K562 (cell line): Measurements from ENCODE around the gene LIPE.

ENCODE experiments used
- CBX5 ChIP-seq: IDR thresholded peaks from 2 replicates; pipeline ENCODE4 v1.6.1; 2014; ENCODE audit warnings: low read depth, borderline replicate concordance
- DNMT1 ChIP-seq: fragments of 450-650 bp; IDR thresholded peaks from 2 replicates; pipeline ENCODE4 v1.6.1; 2016; ENCODE audit warnings: antibody characterized with exemption, mild to moderate bottlenecking
- SIN3B ChIP-seq: fragments of 450-650 bp; IDR thresholded peaks from 2 replicates; pipeline ENCODE4 v1.6.1; 2017; ENCODE audit warnings: low read depth, mild to moderate bottlenecking, moderate library complexity
- TF ChIP-seq, protein P1 (sequence below): IDR thresholded peaks from 2 replicates; pipeline ENCODE4 v1.6.1; 2011; ENCODE audit warnings: borderline replicate concordance, low read depth, mild to moderate bottlenecking, moderate library complexity, low read length; ENCODE audit not compliant: insufficient read depth, poor library complexity, severe bottlenecking
- TF ChIP-seq, protein P2 (sequence below): sonication (generic); formaldehyde crosslinking; IDR thresholded peaks from 2 replicates; pipeline ENCODE4 v1.8.0; 2022; ENCODE audit warnings: mild to moderate bottlenecking, low read depth, missing genetic modification reagents

DNA sequence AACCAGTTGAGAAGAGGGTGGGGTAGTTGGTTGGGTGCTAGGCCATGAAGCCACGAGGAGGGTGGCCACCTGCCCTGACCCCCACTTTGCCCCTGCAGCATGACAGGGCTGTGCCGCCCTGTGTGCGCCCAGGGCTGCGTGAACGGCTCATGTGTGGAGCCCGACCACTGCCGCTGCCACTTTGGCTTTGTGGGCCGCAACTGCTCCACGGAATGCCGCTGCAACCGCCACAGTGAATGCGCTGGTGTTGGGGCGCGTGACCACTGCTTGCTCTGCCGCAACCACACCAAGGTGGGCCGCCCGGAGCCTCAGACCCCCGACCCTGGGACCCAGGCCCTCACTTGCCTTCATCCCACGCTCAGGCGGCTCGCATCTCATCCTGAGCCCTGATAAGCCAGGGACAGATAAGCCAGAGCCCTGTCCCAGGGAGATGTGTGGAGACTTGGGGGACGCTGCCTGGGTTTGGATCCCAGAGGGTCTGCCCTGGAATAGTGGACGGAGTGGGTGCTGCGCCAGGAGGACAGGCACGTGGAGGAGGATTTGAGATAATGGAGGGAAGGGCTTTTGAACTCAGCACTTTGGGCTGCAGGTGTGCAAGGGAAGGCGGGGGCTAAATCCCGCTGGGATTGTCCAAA is 57.6 kb downstream of the LIPE start:
- TF ChIP-seq DNMT1 (no peak), SIN3B (no peak), CBX5 (no peak)
- TF ChIP-seq, protein P1, sequence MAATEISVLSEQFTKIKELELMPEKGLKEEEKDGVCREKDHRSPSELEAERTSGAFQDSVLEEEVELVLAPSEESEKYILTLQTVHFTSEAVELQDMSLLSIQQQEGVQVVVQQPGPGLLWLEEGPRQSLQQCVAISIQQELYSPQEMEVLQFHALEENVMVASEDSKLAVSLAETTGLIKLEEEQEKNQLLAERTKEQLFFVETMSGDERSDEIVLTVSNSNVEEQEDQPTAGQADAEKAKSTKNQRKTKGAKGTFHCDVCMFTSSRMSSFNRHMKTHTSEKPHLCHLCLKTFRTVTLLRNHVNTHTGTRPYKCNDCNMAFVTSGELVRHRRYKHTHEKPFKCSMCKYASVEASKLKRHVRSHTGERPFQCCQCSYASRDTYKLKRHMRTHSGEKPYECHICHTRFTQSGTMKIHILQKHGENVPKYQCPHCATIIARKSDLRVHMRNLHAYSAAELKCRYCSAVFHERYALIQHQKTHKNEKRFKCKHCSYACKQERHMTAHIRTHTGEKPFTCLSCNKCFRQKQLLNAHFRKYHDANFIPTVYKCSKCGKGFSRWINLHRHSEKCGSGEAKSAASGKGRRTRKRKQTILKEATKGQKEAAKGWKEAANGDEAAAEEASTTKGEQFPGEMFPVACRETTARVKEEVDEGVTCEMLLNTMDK: no peak
- TF ChIP-seq, protein P2, sequence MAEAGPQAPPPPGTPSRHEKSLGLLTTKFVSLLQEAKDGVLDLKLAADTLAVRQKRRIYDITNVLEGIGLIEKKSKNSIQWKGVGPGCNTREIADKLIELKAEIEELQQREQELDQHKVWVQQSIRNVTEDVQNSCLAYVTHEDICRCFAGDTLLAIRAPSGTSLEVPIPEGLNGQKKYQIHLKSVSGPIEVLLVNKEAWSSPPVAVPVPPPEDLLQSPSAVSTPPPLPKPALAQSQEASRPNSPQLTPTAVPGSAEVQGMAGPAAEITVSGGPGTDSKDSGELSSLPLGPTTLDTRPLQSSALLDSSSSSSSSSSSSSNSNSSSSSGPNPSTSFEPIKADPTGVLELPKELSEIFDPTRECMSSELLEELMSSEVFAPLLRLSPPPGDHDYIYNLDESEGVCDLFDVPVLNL (CRISPR knock-in tag): no peak
